H9 (cell line): Measurements from ENCODE around the gene CAMK2B. TPM values are rescaled to one million over a fixed set of nuclear protein-coding genes. Genes with fewer than 3 reads are reported as not detected.

Experiments used
- DNase-seq: peaks from one replicate; pipeline ENCODE4 v3.0.0-alpha.2; 2017
- H2AFZ ChIP-seq: one replicate; pipeline ENCODE4 v1.6.1; 2013; ENCODE audit warnings: mild to moderate bottlenecking, low read length, control low read depth, moderate library complexity
- H2AK5ac ChIP-seq: 2 replicates; pipeline ENCODE4 v1.6.1; 2013; ENCODE audit warnings: low read length, control low read depth, mixed read lengths; ENCODE audit not compliant: insufficient read length
- H2BK120ac ChIP-seq: one replicate; pipeline ENCODE4 v1.6.1; 2013; ENCODE audit warnings: low read depth, mild to moderate bottlenecking, low read length, control low read depth, inconsistent platforms; ENCODE audit not compliant: poor library complexity, severe bottlenecking
- H2BK12ac ChIP-seq: 2 replicates; pipeline ENCODE4 v1.6.1; 2013; ENCODE audit warnings: low read length, control low read depth, mixed read lengths, low read depth; ENCODE audit not compliant: insufficient read length
- H2BK15ac ChIP-seq: 2 replicates; pipeline ENCODE4 v1.6.1; 2013; ENCODE audit warnings: low read depth, low read length, control low read depth
- H2BK20ac ChIP-seq: one replicate; pipeline ENCODE4 v1.6.1; 2013; ENCODE audit warnings: low read depth, mild to moderate bottlenecking, low read length, control low read depth, inconsistent platforms; ENCODE audit not compliant: poor library complexity, severe bottlenecking
- H2BK5ac ChIP-seq: 2 replicates; pipeline ENCODE4 v1.6.1; 2013; ENCODE audit warnings: low read length, control low read depth, mixed read lengths; ENCODE audit not compliant: insufficient read length
- H3K14ac ChIP-seq: 2 replicates; pipeline ENCODE4 v1.6.1; 2013; ENCODE audit warnings: low read length, control low read depth; ENCODE audit not compliant: insufficient read depth
- H3K18ac ChIP-seq: 2 replicates; pipeline ENCODE4 v1.6.1; 2013; ENCODE audit warnings: low read depth, mild to moderate bottlenecking, mixed read lengths, low read length, control low read depth; ENCODE audit not compliant: insufficient read length
- H3K23ac ChIP-seq: 2 replicates; pipeline ENCODE4 v1.6.1; 2013; ENCODE audit warnings: low read length, control low read depth, mixed read lengths, low read depth; ENCODE audit not compliant: insufficient read length
- H3K23me2 ChIP-seq: 2 replicates; pipeline ENCODE4 v1.6.1; 2013; ENCODE audit warnings: low read depth, mild to moderate bottlenecking, mixed read lengths, low read length, control low read depth; ENCODE audit not compliant: insufficient read length, poor library complexity, severe bottlenecking
- H3K27ac ChIP-seq: 2 replicates; pipeline ENCODE4 v1.5.1; 2013; ENCODE audit warnings: low read length, control low read depth, mixed read lengths, low read depth; ENCODE audit not compliant: insufficient read length
- H3K27me3 ChIP-seq: 2 replicates; pipeline ENCODE4 v1.6.1; 2013; ENCODE audit warnings: low read length, control low read depth, inconsistent platforms; ENCODE audit not compliant: insufficient read depth
- H3K4ac ChIP-seq: 2 replicates; pipeline ENCODE4 v1.6.1; 2013; ENCODE audit warnings: low read depth, mild to moderate bottlenecking, control low read depth, inconsistent platforms, low read length, moderate library complexity
- H3K4me1 ChIP-seq: 2 replicates; pipeline ENCODE4 v1.6.1; 2013; ENCODE audit warnings: low read length, control low read depth, inconsistent platforms; ENCODE audit not compliant: insufficient read depth
- H3K4me2 ChIP-seq: 2 replicates; pipeline ENCODE4 v1.6.1; 2013; ENCODE audit warnings: low read length, control low read depth, mixed read lengths; ENCODE audit not compliant: insufficient read length, insufficient read depth
- H3K56ac ChIP-seq: 2 replicates; pipeline ENCODE4 v1.6.1; 2013; ENCODE audit warnings: low read depth, mild to moderate bottlenecking, mixed read lengths, low read length, control low read depth; ENCODE audit not compliant: insufficient read length
- H3K79me1 ChIP-seq: 2 replicates; pipeline ENCODE4 v1.6.1; 2013; ENCODE audit warnings: low read depth, mild to moderate bottlenecking, moderate library complexity, low read length, control low read depth, inconsistent platforms; ENCODE audit not compliant: insufficient read depth, poor library complexity, severe bottlenecking
- H3K79me2 ChIP-seq: 2 replicates; pipeline ENCODE4 v1.6.1; 2013; ENCODE audit warnings: low read length, control low read depth, inconsistent platforms; ENCODE audit not compliant: insufficient read depth
- H3K9ac ChIP-seq: 2 replicates; pipeline ENCODE4 v1.6.1; 2013; ENCODE audit warnings: low read length, control low read depth, mixed read lengths; ENCODE audit not compliant: insufficient read length; ENCODE audit errors: extremely low read depth
- H3K9me3 ChIP-seq: one replicate; pipeline ENCODE4 v1.6.1; 2013; ENCODE audit warnings: low read depth, low read length, inconsistent platforms; ENCODE audit not compliant: control insufficient read depth
- H3T11ph ChIP-seq: one replicate; pipeline ENCODE4 v1.6.1; 2013; ENCODE audit warnings: mild to moderate bottlenecking, low read length, control low read depth, inconsistent platforms
- H4K20me1 ChIP-seq: one replicate; pipeline ENCODE4 v1.6.1; 2013; ENCODE audit not compliant: control insufficient read depth, insufficient read length, insufficient read depth
- H4K5ac ChIP-seq: 2 replicates; pipeline ENCODE4 v1.6.1; 2013; ENCODE audit warnings: low read depth, mild to moderate bottlenecking, mixed read lengths, low read length, control low read depth; ENCODE audit not compliant: insufficient read length
- H4K8ac ChIP-seq: replicated peaks from 2 replicates; pipeline ENCODE4 v1.6.1; 2013; ENCODE audit warnings: low read length, control low read depth, mixed read lengths, low read depth; ENCODE audit not compliant: insufficient read length
- H4K91ac ChIP-seq: 2 replicates; pipeline ENCODE4 v1.6.1; 2013; ENCODE audit warnings: low read depth, mild to moderate bottlenecking, moderate library complexity, mixed read lengths, low read length, control low read depth; ENCODE audit not compliant: insufficient read length
- H3K27ac Mint-ChIP-seq, 3 experiments: 2 replicates in 2 of 3; 3 replicates in 1 of 3; pipeline ENCODE4 v1.8.0; 2020 to 2021; ENCODE audit warnings: mixed read lengths in 3 of 3, mild to moderate bottlenecking in 1 of 3, moderate library complexity in 1 of 3
- H3K27me3 Mint-ChIP-seq: 2 replicates; pipeline ENCODE4 v1.8.0; 2021; ENCODE audit warnings: low read depth, mild to moderate bottlenecking, moderate library complexity, mixed read lengths
- H3K36me3 Mint-ChIP-seq, 3 experiments: 2 replicates in 2 of 3; 3 replicates in 1 of 3; pipeline ENCODE4 v1.8.0; 2020 to 2021; ENCODE audit warnings: low read depth in 3 of 3, mixed read lengths in 3 of 3; ENCODE audit not compliant: insufficient read depth in 1 of 3
- H3K4me1 Mint-ChIP-seq, 2 experiments: 2 replicates each; pipeline ENCODE4 v1.8.0; 2020; ENCODE audit warnings: mixed read lengths in 2 of 2
- H3K4me3 Mint-ChIP-seq, 2 experiments: 2 replicates in 1 of 2; 3 replicates in 1 of 2; pipeline ENCODE4 v1.8.0; 2020 to 2021; ENCODE audit warnings: mild to moderate bottlenecking in 2 of 2, mixed read lengths in 2 of 2, moderate library complexity in 1 of 2
- H3K9me3 Mint-ChIP-seq, 2 experiments: 2 replicates in 1 of 2; 3 replicates in 1 of 2; pipeline ENCODE4 v1.8.0; 2020; ENCODE audit warnings: mild to moderate bottlenecking in 2 of 2, mixed read lengths in 2 of 2, moderate library complexity in 1 of 2
- WGBS: extraction: QIAGEN DNeasy Blood & Tissue Kit; methylation state at CpG from one replicate; pipeline ENCODE4 v1.1.7; 2013; ENCODE audit warnings: missing lambda C conversion rate, low lambda C conversion rate, mixed read lengths; ENCODE audit not compliant: insufficient read length; ENCODE audit errors: extremely low coverage; 5-methylcytosine and 5-hydroxymethylcytosine counted together
- total RNA-seq: library from RNA; stranded (reverse); gene quantifications from 2 replicates; pipeline ENCODE4 v1.2.1, GENCODE V29; 2021
- TF ChIP-seq, protein P1 (sequence below): fragments of 200-600 bp; sonication (generic); conservative IDR thresholded peaks from 3 replicates; pipeline ENCODE4 v1.8.0; 2021; ENCODE audit warnings: antibody characterized with exemption, mild to moderate bottlenecking

Gene CAMK2B
- total RNA-seq, 1 experiment from 2014 or later, result 0.17 TPM

DNA sequence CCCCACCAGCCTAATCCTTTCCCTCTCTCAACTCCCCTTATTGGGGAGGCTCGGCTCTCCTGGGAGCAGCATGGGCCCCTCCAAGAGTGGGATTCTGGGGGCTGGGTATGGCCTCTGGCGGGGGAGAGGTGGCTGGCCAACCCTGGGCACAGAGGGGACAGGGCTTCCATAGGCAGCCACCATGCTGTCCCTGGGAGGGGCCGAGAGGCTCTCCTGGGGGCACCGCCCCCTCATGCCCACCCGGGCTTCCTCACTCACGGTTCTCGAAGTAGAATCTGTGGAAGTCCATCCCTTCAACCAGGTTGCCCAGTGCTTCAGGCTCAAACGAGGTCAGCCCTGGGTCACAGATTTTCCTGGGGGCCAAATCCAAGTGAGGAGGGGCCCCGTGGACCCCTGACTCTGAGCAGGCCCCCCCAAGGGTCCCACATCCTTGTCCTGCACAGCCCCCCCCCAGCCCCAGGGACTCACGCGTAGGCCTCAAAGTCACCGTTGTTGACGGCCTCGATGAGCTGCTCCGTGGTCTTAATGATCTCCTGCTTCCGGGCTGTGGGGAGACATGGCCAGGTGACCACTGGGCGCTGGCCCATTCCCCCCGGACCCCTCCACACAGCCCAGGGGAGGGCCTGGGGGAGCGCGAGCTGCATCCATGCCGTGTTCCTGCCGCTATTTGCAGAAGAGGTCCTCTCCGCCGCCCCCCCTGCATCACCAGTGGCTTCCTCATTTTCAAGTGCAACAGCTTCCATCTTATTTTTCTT is 104.9 kb downstream of the CAMK2B start:
- H2BK12ac ChIP-seq, result no peak overlapping the region
- no peaks in the 10 kb centered on the region for H3K23me2 ChIP-seq
- no peak overlapping the region for H4K91ac ChIP-seq
- H3K27me3 Mint-ChIP-seq, result no peaks in the 10 kb centered on the region; the same call in 1 of the 2 replicates
- no peaks in the 10 kb centered on the region for H3K9me3 ChIP-seq
- no peak overlapping the region for H2BK15ac ChIP-seq
- no peak overlapping the region for H2BK120ac ChIP-seq
- no peak for DNase-seq
- H3K4ac ChIP-seq, result no peak overlapping the region
- no peaks in the 10 kb centered on the region for H3K79me1 ChIP-seq
- H3K4me1 Mint-ChIP-seq, result peaks cover 35 to 56% of the 10 kb centered on the region in 2 experiments
- no peaks in the 10 kb centered on the region; a peak in 1 of 5 replicates for H3K9me3 Mint-ChIP-seq
- WGBS, result no CpG with 5 or more reads among the region's 24 CpGs
- H4K5ac ChIP-seq, result no peak overlapping the region
- H3K23ac ChIP-seq, result no peak overlapping the region
- H3K36me3 Mint-ChIP-seq, result no peaks in the 10 kb centered on the region
- no peaks in the 10 kb centered on the region for H4K20me1 ChIP-seq
- no peaks in the 10 kb centered on the region for H3K79me2 ChIP-seq
- no peaks in the 10 kb centered on the region; the same call in 1 of the 2 replicates for H3K4me1 ChIP-seq
- no peaks in the 10 kb centered on the region for H3K27me3 ChIP-seq
- H3K4me2 ChIP-seq, result no peak overlapping the region
- no peak overlapping the region for H2BK5ac ChIP-seq
- H4K8ac ChIP-seq, result no peak overlapping the region
- no peak overlapping the region for H3K27ac Mint-ChIP-seq
- H2BK20ac ChIP-seq, result no peak overlapping the region
- peak overlapping the region in 1 of 2 experiments; percentile 12; a peak in 2 of 5 replicates for H3K4me3 Mint-ChIP-seq
- H3T11ph ChIP-seq, result no peak overlapping the region
- H3K18ac ChIP-seq, result no peak overlapping the region
- no peak overlapping the region for H2AK5ac ChIP-seq
- no peak overlapping the region for H3K9ac ChIP-seq
- no peak overlapping the region for H2AFZ ChIP-seq
- H3K56ac ChIP-seq, result no peak overlapping the region
- no peak overlapping the region for H3K27ac ChIP-seq
- H3K14ac ChIP-seq, result no peak overlapping the region; the same call in 1 of the 2 replicates
- TF ChIP-seq, protein P1, sequence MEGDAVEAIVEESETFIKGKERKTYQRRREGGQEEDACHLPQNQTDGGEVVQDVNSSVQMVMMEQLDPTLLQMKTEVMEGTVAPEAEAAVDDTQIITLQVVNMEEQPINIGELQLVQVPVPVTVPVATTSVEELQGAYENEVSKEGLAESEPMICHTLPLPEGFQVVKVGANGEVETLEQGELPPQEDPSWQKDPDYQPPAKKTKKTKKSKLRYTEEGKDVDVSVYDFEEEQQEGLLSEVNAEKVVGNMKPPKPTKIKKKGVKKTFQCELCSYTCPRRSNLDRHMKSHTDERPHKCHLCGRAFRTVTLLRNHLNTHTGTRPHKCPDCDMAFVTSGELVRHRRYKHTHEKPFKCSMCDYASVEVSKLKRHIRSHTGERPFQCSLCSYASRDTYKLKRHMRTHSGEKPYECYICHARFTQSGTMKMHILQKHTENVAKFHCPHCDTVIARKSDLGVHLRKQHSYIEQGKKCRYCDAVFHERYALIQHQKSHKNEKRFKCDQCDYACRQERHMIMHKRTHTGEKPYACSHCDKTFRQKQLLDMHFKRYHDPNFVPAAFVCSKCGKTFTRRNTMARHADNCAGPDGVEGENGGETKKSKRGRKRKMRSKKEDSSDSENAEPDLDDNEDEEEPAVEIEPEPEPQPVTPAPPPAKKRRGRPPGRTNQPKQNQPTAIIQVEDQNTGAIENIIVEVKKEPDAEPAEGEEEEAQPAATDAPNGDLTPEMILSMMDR, result no peak
